GM10266 (cell line): Measurements from ENCODE around the gene SEC62.

Experiments used
- DNase-seq: peaks from one replicate; pipeline ENCODE4 v3.0.0; 2012; ENCODE audit errors: extremely low spot score
- CTCF ChIP-seq: IDR thresholded peaks from 2 replicates; pipeline ENCODE4 v1.5.1; 2012; ENCODE audit warnings: mild to moderate bottlenecking, low read depth; ENCODE audit not compliant: control insufficient read depth, insufficient read depth; ENCODE audit errors: missing control alignments

SEC62 gene

GRCh38 chr3:169968224-169968885 is 1.7 kb downstream of the SEC62 start:
- no peak for TF ChIP-seq CTCF
- DNase-seq: no peak

- TF ChIP-seq CTCF: no peak
- no peak for DNase-seq
These were observed 2.8 kb downstream of the SEC62 start for GRCh38 chr3:169969174-169970095.

- TF ChIP-seq CTCF: no peak
- no peak for DNase-seq
These were observed 4.2 kb downstream of the SEC62 start for GRCh38 chr3:169970847-169971246.

- DNase-seq: no peak
- no peak for TF ChIP-seq CTCF
These were observed 4.9 kb downstream of the SEC62 start for GRCh38 chr3:169971522-169971921.

GRCh38 chr3:169980055-169980454 is 13.4 kb downstream of the SEC62 start:
- DNase-seq: no peak
- no peak for TF ChIP-seq CTCF

- TF ChIP-seq CTCF: no peak
- DNase-seq: no peak
These were observed 17.7 kb downstream of the SEC62 start for GRCh38 chr3:169984292-169984691.

- TF ChIP-seq CTCF: no peak
- no peak for DNase-seq
These were observed 23.8 kb downstream of the SEC62 start for GRCh38 chr3:169990431-169990830.
